ENCODE data around the gene SPAG16. TPM values are rescaled to one million over a fixed set of nuclear protein-coding genes. Genes with fewer than 3 reads are reported as not detected.

SPAG16 gene
- total RNA-seq, 1 experiment from 2014 or later = 0.30 TPM

GRCh38 chr2:214035921-214036320 lies 751.7 kb downstream of the SPAG16 start:
- intact Hi-C loops (cut with micrococcal nuclease) = no loop called here
- CTCF ChIA-PET = no interaction called here
- DNase-seq (ENCODE audit: low read depth, low spot score) = no peak

GRCh38 chr2:214038186-214038585 lies 753.9 kb downstream of the SPAG16 start:
- ATAC-seq = no peak
- no peaks in the 10 kb centered on the region for H3K9me2 ChIP-seq (ENCODE audit: insufficient read depth)
- H3K9ac ChIP-seq (ENCODE audit: low read length) = no peak overlapping the region
- H3K36me3 ChIP-seq (ENCODE audit: control insufficient read depth in 1 of 2, insufficient read depth in 2 of 2, low read length in 2 of 2) = no peaks in the 10 kb centered on the region
- intact Hi-C loops (cut with micrococcal nuclease) = no loop called here
- TF ChIP-seq POLR2AphosphoS5 (IDR thresholded peaks at IDR 0.05; ENCODE audit: low read depth, low read length) (no peak), EGR1 (IDR thresholded peaks at IDR 0.05; ENCODE audit: low read depth) (no peak), SIN3A (IDR thresholded peaks at IDR 0.05; ENCODE audit: low read depth) (no peak), CBX3 (IDR thresholded peaks at IDR 0.05; ENCODE audit: low read depth) (no peak), YY1 (IDR thresholded peaks at IDR 0.05; ENCODE audit: extremely low read depth, insufficient replicate concordance, low read depth, low read length) (no peak), JUND (IDR thresholded peaks at IDR 0.05) (no peak), POLR2A (IDR thresholded peaks at IDR 0.05; ENCODE audit: borderline replicate concordance, extremely low read depth, insufficient read depth, insufficient read length) (no peak), RAD21 (IDR thresholded peaks at IDR 0.05; ENCODE audit: low read depth) (no peak), TCF7L2 (IDR thresholded peaks at IDR 0.05; ENCODE audit: borderline replicate concordance, extremely low read depth, insufficient read depth, insufficient read length) (no peak), EZH2 (IDR thresholded peaks at IDR 0.05) (no peak), SRF (IDR thresholded peaks at IDR 0.05; ENCODE audit: low read depth) (no peak), CEBPB (IDR thresholded peaks at IDR 0.05; ENCODE audit: low read depth) (no peak), ZFX (IDR thresholded peaks at IDR 0.05) (no peak), ELF1 (IDR thresholded peaks at IDR 0.05; ENCODE audit: borderline replicate concordance, low read depth) (no peak), ZNF274 (IDR thresholded peaks at IDR 0.05; ENCODE audit: low read depth, low read length) (no peak), SP1 (IDR thresholded peaks at IDR 0.05; ENCODE audit: low read depth) (no peak), FOSL1 (IDR thresholded peaks at IDR 0.05; ENCODE audit: low read depth) (no peak)
- no peaks in the 10 kb centered on the region for H4K20me1 ChIP-seq (ENCODE audit: insufficient read depth)
- H3K4me2 ChIP-seq (ENCODE audit: low read length) = no peak overlapping the region
- RAD21 ChIA-PET (ENCODE audit: low non-redundant PET in 1 of 2, low total read pairs in 2 of 2, uncharacterized antibody in 2 of 2, unreplicated experiment in 2 of 2) = no interaction called here
- no peaks in the 10 kb centered on the region for H3K27me3 ChIP-seq (ENCODE audit: insufficient read depth, low read length)
- CTCF ChIA-PET = no interaction called here
- H3K4me1 ChIP-seq (ENCODE audit: control insufficient read depth in 1 of 2, insufficient read depth in 2 of 2, low read length in 2 of 2) = no peaks in the 10 kb centered on the region
- H3K9me3 ChIP-seq (ENCODE audit: control insufficient read depth in 1 of 2, insufficient read depth in 1 of 2, low read depth in 1 of 2, low read length in 2 of 2) = no peaks in the 10 kb centered on the region
- POLR2A ChIA-PET = interaction anchor here (0.7 kb wide), 1 partner anchor 45 kb away, joined by 3 read pairs; no protein-coding TSS in a partner anchor
- H3K27ac ChIP-seq (ENCODE audit: low read depth, low read length) = no peak overlapping the region
- no peak overlapping the region for H3K4me3 ChIP-seq (replicated peaks in 1 of 2; ENCODE audit: low read depth in 1 of 2, low read length in 2 of 2)
- H2AFZ ChIP-seq (ENCODE audit: low read depth, low read length, poor library complexity, severe bottlenecking) = no peak overlapping the region
- BruUV-seq (replicated peaks) = no TSS peak
- no peak for DNase-seq (ENCODE audit: low read depth, low spot score)
- no peaks in the 10 kb centered on the region for H3K79me2 ChIP-seq (ENCODE audit: insufficient read depth, low read length)

More at GRCh38 chr2:214035921-214036320, 751.7 kb downstream of the SPAG16 start:
- H3K27ac ChIP-seq (ENCODE audit: low read depth, low read length) = no peak overlapping the region
- H3K36me3 ChIP-seq (ENCODE audit: control insufficient read depth in 1 of 2, insufficient read depth in 2 of 2, low read length in 2 of 2) = no peaks in the 10 kb centered on the region
- H3K9ac ChIP-seq (ENCODE audit: low read length) = no peak overlapping the region
- H3K27me3 ChIP-seq (ENCODE audit: insufficient read depth, low read length) = no peaks in the 10 kb centered on the region
- no peak for ATAC-seq
- no peaks in the 10 kb centered on the region for H3K4me1 ChIP-seq (ENCODE audit: control insufficient read depth in 1 of 2, insufficient read depth in 2 of 2, low read length in 2 of 2)
- H3K79me2 ChIP-seq (ENCODE audit: insufficient read depth, low read length) = no peaks in the 10 kb centered on the region
- ChIA-PET POLR2A (no interaction called here), RAD21 (ENCODE audit: low non-redundant PET in 1 of 2, low total read pairs in 2 of 2, uncharacterized antibody in 2 of 2, unreplicated experiment in 2 of 2) (no interaction called here)
- H2AFZ ChIP-seq (ENCODE audit: low read depth, low read length, poor library complexity, severe bottlenecking) = no peak overlapping the region
- H4K20me1 ChIP-seq (ENCODE audit: insufficient read depth) = no peaks in the 10 kb centered on the region
- no peaks in the 10 kb centered on the region for H3K9me3 ChIP-seq (ENCODE audit: control insufficient read depth in 1 of 2, insufficient read depth in 1 of 2, low read depth in 1 of 2, low read length in 2 of 2)
- no peak for TF ChIP-seq FOSL1 (IDR thresholded peaks at IDR 0.05; ENCODE audit: low read depth)
- H3K9me2 ChIP-seq (ENCODE audit: insufficient read depth) = no peaks in the 10 kb centered on the region
- no peak overlapping the region for H3K4me3 ChIP-seq (replicated peaks in 1 of 2; ENCODE audit: low read depth in 1 of 2, low read length in 2 of 2)
- no peak overlapping the region for H3K4me2 ChIP-seq (ENCODE audit: low read length)
- BruUV-seq (replicated peaks) = no TSS peak
